Fibroblast of skin of left biceps (primary cell): ENCODE data around the gene ZNRF1.

ENCODE experiments used
- DNase-seq, 2 experiments: peaks; one replicate each; pipeline ENCODE4 v3.0.0-alpha.2; 2013; ENCODE audit warnings: low read depth in 2 of 2

Gene ZNRF1

DNA sequence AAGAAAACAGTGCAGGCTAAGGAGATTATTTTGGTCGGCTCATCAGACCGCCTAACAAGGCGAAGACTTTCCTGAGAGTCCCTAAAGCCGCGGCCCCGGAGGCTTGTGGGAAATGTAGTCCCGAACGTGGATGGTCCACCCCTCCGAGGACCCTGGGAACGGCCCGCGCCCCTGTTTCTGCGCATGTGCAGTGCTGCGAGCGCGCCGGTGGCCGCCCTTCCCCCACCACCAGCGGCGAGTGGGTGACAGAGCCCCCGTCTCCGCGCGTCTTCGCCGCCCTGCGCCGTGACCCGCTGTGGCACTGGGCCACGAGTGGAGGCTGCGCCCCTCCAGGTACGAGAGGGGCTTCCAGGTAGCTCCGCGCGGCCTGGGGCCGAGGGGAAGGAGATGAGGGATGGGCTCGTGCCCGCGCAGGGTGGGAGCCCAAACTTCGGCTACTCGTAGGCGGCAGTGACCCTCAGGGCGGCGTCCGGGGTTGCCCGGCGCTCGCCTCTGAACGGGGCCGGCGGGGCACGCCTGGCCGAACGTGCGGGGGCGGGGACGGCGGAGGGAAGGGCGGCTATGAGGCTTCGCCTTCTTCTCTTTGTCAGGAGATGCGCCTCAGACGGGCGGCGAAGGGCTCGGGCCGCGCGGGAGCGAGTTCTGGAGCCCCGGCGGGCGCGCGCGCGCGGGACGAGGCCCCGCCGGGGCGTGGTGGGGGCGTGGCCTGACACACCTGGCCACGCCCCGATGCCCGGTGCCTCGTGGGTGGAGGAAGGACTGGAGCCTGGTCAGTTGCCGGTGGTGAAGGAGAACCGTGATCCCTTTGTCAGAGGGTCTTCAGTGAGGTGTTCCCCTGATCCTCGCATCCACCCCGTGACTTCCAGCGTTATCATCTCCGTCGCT, 149.7 kb downstream of the ZNRF1 start, which contains the start of gene ZFP1:
ZFP1 (plus strand) TSS at position 214 of the 885 bp plus-strand sequence. CDS start 4,428 bp downstream, outside the sequence.
- peak; percentile 76 to 80 for DNase-seq

GRCh38 chr16:75151798-75152197, 153.0 kb downstream of the ZNRF1 start:
- DNase-seq, result no peak

DNA sequence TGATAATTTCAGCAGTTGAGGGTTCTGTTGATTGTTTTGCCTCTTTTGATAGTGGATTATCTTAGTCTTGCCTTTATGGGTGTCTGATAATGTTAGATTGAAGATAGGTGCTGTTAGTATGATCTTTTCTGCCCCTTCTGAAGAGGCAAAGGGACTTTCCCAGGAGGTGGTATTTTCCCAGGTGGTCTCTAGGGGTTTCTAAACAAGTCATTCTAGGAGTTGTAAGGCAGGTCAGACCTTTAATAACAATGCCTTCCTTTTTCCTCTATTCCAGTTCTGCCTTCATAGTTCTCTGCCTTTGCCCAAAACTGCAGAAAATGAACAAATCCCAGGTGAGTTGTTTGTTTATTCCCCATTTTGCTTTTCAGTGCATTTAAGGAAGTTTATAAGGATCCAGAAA, 153.8 kb downstream of the ZNRF1 start:
- no peak for DNase-seq

- no peak for DNase-seq
Observed at GRCh38 chr16:75160386-75160785, 161.6 kb downstream of the ZNRF1 start.
